ENCODE measurements around the gene DAB1. TPM values are rescaled to one million over a fixed set of nuclear protein-coding genes. Genes with fewer than 3 reads are reported as not detected.

Gene DAB1
- total RNA-seq, 1 donor from 2014 or later: 3.1 TPM

DNA sequence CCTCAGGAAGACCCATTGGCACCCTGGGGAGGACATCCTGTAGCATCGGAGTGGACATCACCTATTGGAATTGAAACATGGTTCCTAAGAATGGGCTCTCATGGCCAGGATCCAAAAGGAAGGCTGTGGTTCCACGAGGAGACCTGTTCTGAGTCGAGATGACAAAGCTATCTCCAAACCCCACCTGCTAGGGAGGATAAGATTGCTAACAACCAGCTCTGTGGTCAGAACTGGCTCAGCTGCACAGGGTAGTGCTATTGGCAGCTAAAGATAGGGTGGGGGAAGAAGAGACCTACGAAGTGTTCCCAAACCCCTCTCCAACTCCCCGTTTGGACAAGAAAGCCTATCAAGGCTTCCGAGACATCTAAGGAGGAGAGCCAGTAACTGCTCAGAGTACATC lies 440.4 kb downstream of the DAB1 start:
- H3K4me3 Mint-ChIP-seq (ENCODE audit: unreplicated experiment): no peak overlapping the region
- peaks cover 10% of the 10 kb centered on the region for H3K4me1 Mint-ChIP-seq (ENCODE audit: low read depth, unreplicated experiment)
- no peak for DNase-seq
- TF ChIP-seq, protein P1, sequence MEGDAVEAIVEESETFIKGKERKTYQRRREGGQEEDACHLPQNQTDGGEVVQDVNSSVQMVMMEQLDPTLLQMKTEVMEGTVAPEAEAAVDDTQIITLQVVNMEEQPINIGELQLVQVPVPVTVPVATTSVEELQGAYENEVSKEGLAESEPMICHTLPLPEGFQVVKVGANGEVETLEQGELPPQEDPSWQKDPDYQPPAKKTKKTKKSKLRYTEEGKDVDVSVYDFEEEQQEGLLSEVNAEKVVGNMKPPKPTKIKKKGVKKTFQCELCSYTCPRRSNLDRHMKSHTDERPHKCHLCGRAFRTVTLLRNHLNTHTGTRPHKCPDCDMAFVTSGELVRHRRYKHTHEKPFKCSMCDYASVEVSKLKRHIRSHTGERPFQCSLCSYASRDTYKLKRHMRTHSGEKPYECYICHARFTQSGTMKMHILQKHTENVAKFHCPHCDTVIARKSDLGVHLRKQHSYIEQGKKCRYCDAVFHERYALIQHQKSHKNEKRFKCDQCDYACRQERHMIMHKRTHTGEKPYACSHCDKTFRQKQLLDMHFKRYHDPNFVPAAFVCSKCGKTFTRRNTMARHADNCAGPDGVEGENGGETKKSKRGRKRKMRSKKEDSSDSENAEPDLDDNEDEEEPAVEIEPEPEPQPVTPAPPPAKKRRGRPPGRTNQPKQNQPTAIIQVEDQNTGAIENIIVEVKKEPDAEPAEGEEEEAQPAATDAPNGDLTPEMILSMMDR (IDR thresholded peaks at IDR 0.05; ENCODE audit: partially characterized antibody, unreplicated experiment): no peak
- H3K27ac Mint-ChIP-seq (ENCODE audit: unreplicated experiment): no peak overlapping the region
- H3K27me3 Mint-ChIP-seq (ENCODE audit: unreplicated experiment): peaks cover 4% of the 10 kb centered on the region
- peaks cover 3% of the 10 kb centered on the region for H3K36me3 Mint-ChIP-seq (ENCODE audit: unreplicated experiment)
- H3K9me3 Mint-ChIP-seq (ENCODE audit: unreplicated experiment): peaks cover 5% of the 10 kb centered on the region

DNA sequence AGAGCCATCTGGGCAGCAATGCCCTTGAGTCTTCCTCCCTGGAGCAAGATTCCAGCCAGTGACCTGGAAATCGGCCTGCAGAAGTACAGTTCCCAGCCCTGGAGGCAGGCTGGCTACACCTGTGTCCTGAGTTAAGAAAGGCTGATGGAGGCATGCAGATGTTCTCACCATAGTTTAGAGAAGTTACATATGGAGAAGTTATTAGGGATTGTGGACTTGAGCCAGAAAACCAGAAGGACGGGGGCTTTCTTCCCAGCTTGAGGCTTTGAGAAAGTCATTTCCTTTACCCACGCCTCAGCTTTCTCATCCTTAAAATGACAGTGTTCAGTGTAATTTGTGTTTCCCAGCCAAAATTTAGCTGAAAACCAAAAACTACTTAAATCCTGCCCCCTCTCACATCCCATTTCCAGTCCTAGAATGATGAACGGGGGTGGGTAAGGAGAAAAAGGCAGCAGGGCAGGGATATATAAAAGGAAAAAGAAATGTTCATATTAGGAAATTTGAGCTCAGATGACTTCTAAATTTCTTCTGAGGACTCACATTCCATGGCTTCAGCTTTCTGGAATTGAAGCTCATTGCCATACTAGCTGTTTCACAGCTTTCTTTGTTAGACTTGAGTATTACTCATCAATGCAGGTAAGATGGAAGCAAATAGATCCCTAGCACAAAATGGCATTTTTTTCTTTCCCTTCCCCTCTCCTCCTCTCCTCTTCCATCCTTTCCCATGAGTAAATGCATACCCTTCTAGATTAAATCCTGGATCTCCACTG lies 443.7 kb downstream of the DAB1 start:
- H3K4me1 Mint-ChIP-seq (ENCODE audit: low read depth, unreplicated experiment): peaks cover 10% of the 10 kb centered on the region
- no peak overlapping the region for H3K4me3 Mint-ChIP-seq (ENCODE audit: unreplicated experiment)
- H3K36me3 Mint-ChIP-seq (ENCODE audit: unreplicated experiment): peaks cover 3% of the 10 kb centered on the region
- no peak overlapping the region for H3K27ac Mint-ChIP-seq (ENCODE audit: unreplicated experiment)
- DNase-seq: no peak
- H3K9me3 Mint-ChIP-seq (ENCODE audit: unreplicated experiment): peaks cover 4% of the 10 kb centered on the region
- peaks cover 4% of the 10 kb centered on the region for H3K27me3 Mint-ChIP-seq (ENCODE audit: unreplicated experiment)
- TF ChIP-seq, protein P1 (IDR thresholded peaks at IDR 0.05; ENCODE audit: partially characterized antibody, unreplicated experiment): no peak

DNA sequence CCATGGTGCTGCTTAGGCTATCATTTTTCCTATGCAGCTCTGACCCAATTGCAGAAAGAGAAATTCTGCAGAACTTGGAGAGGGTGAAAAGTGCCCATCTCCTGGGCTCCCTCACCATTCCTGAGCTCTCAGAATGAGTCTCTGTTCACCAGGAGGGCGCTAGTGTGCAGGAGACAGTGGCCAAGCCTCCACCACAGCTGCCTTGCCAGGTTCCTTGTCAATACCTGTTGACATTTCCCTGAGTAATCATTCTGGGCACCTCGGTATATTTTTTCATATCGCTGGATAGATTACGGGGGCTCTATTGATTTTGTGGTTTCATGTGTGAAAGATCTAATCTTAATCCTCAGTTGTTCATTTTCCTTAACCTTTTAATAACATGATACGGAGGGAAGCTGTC lies 445.0 kb downstream of the DAB1 start:
- Mint-ChIP-seq H3K36me3 (ENCODE audit: unreplicated experiment) (peaks cover 3% of the 10 kb centered on the region), H3K4me1 (ENCODE audit: low read depth, unreplicated experiment) (peaks cover 10% of the 10 kb centered on the region), H3K4me3 (ENCODE audit: unreplicated experiment) (no peak overlapping the region), H3K9me3 (ENCODE audit: unreplicated experiment) (peaks cover 4% of the 10 kb centered on the region), H3K27me3 (ENCODE audit: unreplicated experiment) (peaks cover 4% of the 10 kb centered on the region), H3K27ac (ENCODE audit: unreplicated experiment) (no peak overlapping the region)
- DNase-seq: no peak
- TF ChIP-seq, protein P1 (IDR thresholded peaks at IDR 0.05; ENCODE audit: partially characterized antibody, unreplicated experiment): no peak

DNA sequence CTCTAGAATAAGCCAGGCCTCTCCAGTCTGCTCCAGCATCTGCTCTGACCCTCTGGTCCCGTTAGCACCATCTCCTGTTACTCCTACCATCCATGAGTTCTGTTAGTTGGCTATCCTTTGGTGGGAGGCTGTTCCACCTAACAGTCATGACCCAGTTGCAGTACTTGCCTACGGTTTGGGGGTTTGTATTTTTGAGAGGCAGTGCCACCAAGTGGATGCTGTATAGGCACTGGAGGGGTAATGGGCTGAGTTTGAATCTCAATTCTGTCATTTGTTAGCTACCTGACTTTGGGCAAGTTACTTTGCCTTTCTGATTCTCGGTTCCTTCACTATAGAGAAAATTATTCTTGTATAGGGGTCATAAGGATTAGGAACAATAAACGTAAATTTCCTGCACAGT lies 445.9 kb downstream of the DAB1 start:
- DNase-seq: no peak
- TF ChIP-seq, protein P1 (IDR thresholded peaks at IDR 0.05; ENCODE audit: partially characterized antibody, unreplicated experiment): no peak
- peaks cover 2% of the 10 kb centered on the region for H3K9me3 Mint-ChIP-seq (ENCODE audit: unreplicated experiment)
- H3K27ac Mint-ChIP-seq (ENCODE audit: unreplicated experiment): no peak overlapping the region
- peaks cover 10% of the 10 kb centered on the region for H3K4me1 Mint-ChIP-seq (ENCODE audit: low read depth, unreplicated experiment)
- no peak overlapping the region for H3K4me3 Mint-ChIP-seq (ENCODE audit: unreplicated experiment)
- H3K36me3 Mint-ChIP-seq (ENCODE audit: unreplicated experiment): no peaks in the 10 kb centered on the region
- peaks cover 4% of the 10 kb centered on the region for H3K27me3 Mint-ChIP-seq (ENCODE audit: unreplicated experiment)

DNA sequence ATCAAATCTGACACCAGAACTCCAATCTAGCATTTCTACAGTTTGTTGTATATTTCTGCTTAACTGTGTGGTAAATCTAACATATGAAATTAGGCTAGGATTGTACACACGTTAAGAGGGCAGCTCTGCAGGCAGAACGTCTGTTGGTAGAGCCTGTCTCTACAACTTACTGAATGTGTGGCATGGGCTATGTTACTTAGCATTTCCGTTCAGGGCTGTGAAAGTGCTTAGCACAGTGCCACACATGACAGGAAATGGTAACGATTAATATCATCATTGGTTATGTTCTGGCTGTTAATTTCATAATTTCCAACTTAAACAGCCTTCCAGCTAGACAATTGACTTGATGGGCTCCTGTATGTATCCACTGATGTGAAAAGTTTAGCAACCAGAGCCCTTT lies 448.4 kb downstream of the DAB1 start:
- Mint-ChIP-seq H3K4me3 (ENCODE audit: unreplicated experiment) (no peak overlapping the region), H3K27ac (ENCODE audit: unreplicated experiment) (no peak overlapping the region)
- TF ChIP-seq, protein P1 (IDR thresholded peaks at IDR 0.05; ENCODE audit: partially characterized antibody, unreplicated experiment): no peak

More for the DNA sequence above, 448.4 kb downstream of the DAB1 start:
- peaks cover 4% of the 10 kb centered on the region for H3K27me3 Mint-ChIP-seq (ENCODE audit: unreplicated experiment)
- H3K4me1 Mint-ChIP-seq (ENCODE audit: low read depth, unreplicated experiment): peaks cover 9% of the 10 kb centered on the region
- peaks cover 2% of the 10 kb centered on the region for H3K9me3 Mint-ChIP-seq (ENCODE audit: unreplicated experiment)
- no peaks in the 10 kb centered on the region for H3K36me3 Mint-ChIP-seq (ENCODE audit: unreplicated experiment)
- no peak for DNase-seq

All from glutamatergic neuron (in vitro differentiated cells).